ENCODE measurements around the gene APMAP. TPM values are rescaled to one million over a fixed set of nuclear protein-coding genes. Genes with fewer than 3 reads are reported as not detected.

Gene APMAP
- total and polyA plus RNA-seq, 10 of the 15 experiments (the other 5 are each of a cell fraction or from before 2014, with no cell fraction given), result 12.1 to 60.2 (median 32.7) TPM

GRCh38 chr20:24969186-24970029, 23.1 kb downstream of the APMAP start:
- in situ Hi-C loops (cut with MboI), result loop anchor here (5.0 kb wide), 1 partner anchor 53 kb away; no protein-coding TSS in a partner anchor
- no peak overlapping the region for H3K9ac ChIP-seq (ENCODE audit: control insufficient read depth, insufficient read depth, low read length)

GRCh38 chr20:24968278-24968800, 24.2 kb downstream of the APMAP start:
- ATAC-seq, result no peak
- CTCF ChIA-PET, result no interaction called here
- 81% methylated on average over 5 of the region's 5 CpGs for WGBS (ENCODE audit: insufficient coverage, insufficient replicate concordance, low lambda C conversion rate, missing lambda C conversion rate)
- RAD21 ChIA-PET (ENCODE audit: unreplicated experiment), result no interaction called here
- in situ Hi-C loops (cut with MboI), result no loop called here
- no peaks in the 10 kb centered on the region for H3K79me2 ChIP-seq (ENCODE audit: control insufficient read depth, insufficient read depth, low read length)
- SMC1A ChIA-PET (ENCODE audit: uncharacterized antibody, unreplicated experiment), result no interaction called here
- H3K27me3 ChIP-seq (replicated peaks in 1 of 2; ENCODE audit: control insufficient read depth in 2 of 2, insufficient read depth in 2 of 2, low read length in 1 of 2), result no peaks in the 10 kb centered on the region
- no peak overlapping the region for H2AFZ ChIP-seq (ENCODE audit: control insufficient read depth, low read depth, low read length)
- no peak for DNase-seq (ENCODE audit: low read depth, low spot score)
- intact Hi-C loops (cut with micrococcal nuclease; ENCODE audit: unreplicated experiment), result no loop called here
- no peak overlapping the region for H3K9ac ChIP-seq (ENCODE audit: control insufficient read depth, insufficient read depth, low read length)
- no peak overlapping the region for H3K27ac ChIP-seq (ENCODE audit: control insufficient read depth, insufficient read depth)
- no peaks in the 10 kb centered on the region for H3K9me3 ChIP-seq (replicated peaks; ENCODE audit: control insufficient read depth, insufficient read depth, low read length)
- H3K4me2 ChIP-seq (ENCODE audit: control insufficient read depth, insufficient read depth), result no peak overlapping the region
- no peaks in the 10 kb centered on the region for H4K20me1 ChIP-seq (ENCODE audit: control insufficient read depth, insufficient read depth)
- H3K36me3 ChIP-seq (ENCODE audit: control insufficient read depth in 2 of 2, insufficient read depth in 2 of 2, low read length in 1 of 2), result peaks cover 30 to 32% of the 10 kb centered on the region in 2 experiments
- H3K4me1 ChIP-seq (ENCODE audit: control insufficient read depth, insufficient read depth, low read length), result no peaks in the 10 kb centered on the region
- H3K4me3 ChIP-seq, result no peak overlapping the region
- no peak for FAIRE-seq
- no TSS peak for BruUV-seq (replicated peaks)
- POLR2A ChIA-PET, result no interaction called here
- TF ChIP-seq SUZ12 (IDR thresholded peaks at IDR 0.05; ENCODE audit: unreplicated experiment) (no peak), MYC (IDR thresholded peaks at IDR 0.05; ENCODE audit: insufficient read depth, insufficient read length, insufficient replicate concordance, low read length, severe bottlenecking) (no peak), NBN (IDR thresholded peaks at IDR 0.05) (no peak), ATF7 (IDR thresholded peaks at IDR 0.05; ENCODE audit: low read depth) (no peak), SRF (IDR thresholded peaks at IDR 0.05; ENCODE audit: low read depth in 2 of 2, low read length in 2 of 2) (no peak), CBX3 (IDR thresholded peaks at IDR 0.05; ENCODE audit: borderline replicate concordance, low read depth) (no peak), USF1 (IDR thresholded peaks at IDR 0.05; ENCODE audit: borderline replicate concordance, extremely low read length, insufficient read depth, low read depth, low read length) (no peak), ZNF687 (IDR thresholded peaks at IDR 0.05) (no peak), SUPT20H (IDR thresholded peaks at IDR 0.05; ENCODE audit: borderline replicate concordance, control insufficient read depth, low read depth, low read length) (no peak), KDM1A (IDR thresholded peaks at IDR 0.05; ENCODE audit: borderline replicate concordance) (no peak), YY1 (IDR thresholded peaks at IDR 0.05; ENCODE audit: low read depth, low read length) (no peak)

More at GRCh38 chr20:24969186-24970029, 23.1 kb downstream of the APMAP start:
- ATAC-seq (no peak), DNase-seq (ENCODE audit: low read depth, low spot score) (no peak), FAIRE-seq (no peak)
- Histone ChIP-seq H3K4me3 (no peak overlapping the region), H3K36me3 (ENCODE audit: control insufficient read depth in 2 of 2, insufficient read depth in 2 of 2, low read length in 1 of 2) (peaks cover 28 to 30% of the 10 kb centered on the region in 2 experiments), H3K27ac (ENCODE audit: control insufficient read depth, insufficient read depth) (no peak overlapping the region), H3K79me2 (ENCODE audit: control insufficient read depth, insufficient read depth, low read length) (no peaks in the 10 kb centered on the region), H3K4me1 (ENCODE audit: control insufficient read depth, insufficient read depth, low read length) (no peaks in the 10 kb centered on the region), H3K27me3 (replicated peaks in 1 of 2; ENCODE audit: control insufficient read depth in 2 of 2, insufficient read depth in 2 of 2, low read length in 1 of 2) (no peaks in the 10 kb centered on the region), H3K4me2 (ENCODE audit: control insufficient read depth, insufficient read depth) (no peak overlapping the region), H4K20me1 (ENCODE audit: control insufficient read depth, insufficient read depth) (no peaks in the 10 kb centered on the region), H3K9me3 (replicated peaks; ENCODE audit: control insufficient read depth, insufficient read depth, low read length) (no peaks in the 10 kb centered on the region), H2AFZ (ENCODE audit: control insufficient read depth, low read depth, low read length) (no peak overlapping the region)
- ChIA-PET POLR2A (no interaction called here), SMC1A (ENCODE audit: uncharacterized antibody, unreplicated experiment) (no interaction called here), CTCF (no interaction called here), RAD21 (ENCODE audit: unreplicated experiment) (no interaction called here)
- WGBS (ENCODE audit: insufficient coverage, insufficient replicate concordance, low lambda C conversion rate, missing lambda C conversion rate), result 91% methylated on average over 19 of the region's 19 CpGs
- no TSS peak for BruUV-seq (replicated peaks)
- intact Hi-C loops (cut with micrococcal nuclease; ENCODE audit: unreplicated experiment), result no loop called here
- no peak for TF ChIP-seq FOXK2 (IDR thresholded peaks at IDR 0.05)
